Sigmoid colon (tissue), 7 donors: ENCODE results near the gene PEPD. TPM values are rescaled to one million over a fixed set of nuclear protein-coding genes. Genes with fewer than 3 reads are reported as not detected.

Experiments used
- DNase-seq: peaks from one replicate; pipeline ENCODE4 v3.0.0-alpha.2; 2019
- H3K27ac ChIP-seq, 4 donors: fragments of 200-600 bp; sonication (generic); one replicate each; pipeline ENCODE4 v1.5.1; 2016 to 2019; ENCODE audit warnings: mild to moderate bottlenecking in 1 of 4
- H3K27me3 ChIP-seq, 3 donors: fragments of 200-600 bp; sonication (generic); one replicate each; pipeline ENCODE4 v1.5.1; 2019; ENCODE audit warnings: mild to moderate bottlenecking in 1 of 3
- H3K36me3 ChIP-seq, 4 donors: fragments of 200-600 bp; sonication (generic); one replicate each; pipeline ENCODE4 v1.5.1; 2016 to 2019
- H3K4me1 ChIP-seq, 4 donors: fragments of 200-600 bp; sonication (generic); one replicate each; pipeline ENCODE4 v1.5.1; 2017 to 2019
- H3K4me3 ChIP-seq, 4 donors: fragments of 200-600 bp; sonication (generic); one replicate each; pipeline ENCODE4 v1.5.1; 2017 to 2019; ENCODE audit warnings: mild to moderate bottlenecking in 2 of 4, moderate library complexity in 1 of 4
- H3K9me3 ChIP-seq, 4 donors: fragments of 200-600 bp in 3 of 4; sonication (generic) in 3 of 4; one replicate each; pipeline versions ENCODE4 v1.5.1 to v1.6.1; 2013 to 2019
- EP300 ChIP-seq, 4 donors: sonication (generic); formaldehyde crosslinking; IDR thresholded peaks; one replicate each; pipeline ENCODE4 v1.6.1; 2017; ENCODE audit warnings: antibody characterized with exemption in 4 of 4
- POLR2A ChIP-seq, 2 donors: fragments of 450-650 bp; IDR thresholded peaks; one replicate each; pipeline ENCODE4 v1.6.1; 2016; ENCODE audit warnings: antibody characterized with exemption in 2 of 2, mild to moderate bottlenecking in 2 of 2, moderate library complexity in 2 of 2
- POLR2AphosphoS5 ChIP-seq, 4 donors: sonication (generic); formaldehyde crosslinking; IDR thresholded peaks; one replicate each; pipeline ENCODE4 v1.6.1; 2017; ENCODE audit warnings: antibody characterized with exemption in 4 of 4
- WGBS, 2 donors: extraction: QIAGEN DNeasy Blood & Tissue Kit; methylation state at CpG; one replicate each; pipeline ENCODE4 v1.1.7; 2013; 5-methylcytosine and 5-hydroxymethylcytosine counted together
- intact Hi-C: fragments of 100-400 bp; cut with DNase I; formaldehyde crosslinking; loops from one replicate; pipeline ENCODE4 v1.15.1; 2023
- polyA plus RNA-seq, 3 donors: library from polyadenylated mRNA; stranded (reverse); fragments of 200-250 nt; gene quantifications; one replicate each; pipeline ENCODE4 v1.2.3, GENCODE V29; 2013
- total RNA-seq, 4 donors: library from RNA; depleted of rRNA; stranded (reverse); fragments of >200 nt; gene quantifications; one replicate each; pipeline ENCODE4 v1.1.0, GENCODE V29; 2016
- TF ChIP-seq, protein P1 (sequence below), 4 experiments: fragments of 450-650 bp in 3 of 4; fragments of 200-600 bp in 1 of 4; IDR thresholded peaks; one replicate each; pipeline ENCODE4 v1.5.1; 2016 to 2019; ENCODE audit warnings: antibody characterized with exemption in 4 of 4, mild to moderate bottlenecking in 3 of 4, moderate library complexity in 2 of 4
- donor health status: healthy with polysubstance abuse.
- donor health status: Bipolar disorder and iron deficiency.
- donor health status: healthy.

PEPD gene
- total and polyA plus RNA-seq, 7 donors, result 50.0 to 187 (median 67.8) TPM

GRCh38 chr19:33417751-33418150 lies 103.8 kb downstream of the PEPD start:
- 91 to 93% methylated on average over 14 of the region's 14 CpGs for WGBS, 2 donors
- no peak overlapping the region for H3K4me3 ChIP-seq
- no peaks in the 10 kb centered on the region for H3K27me3 ChIP-seq
- no peaks in the 10 kb centered on the region for H3K9me3 ChIP-seq
- H3K27ac ChIP-seq, result no peak overlapping the region
- no peak for DNase-seq
- no peaks in the 10 kb centered on the region for H3K36me3 ChIP-seq
- intact Hi-C loops, result loop anchor here (5.0 kb wide), 1 partner anchor 355 kb away; no protein-coding TSS in a partner anchor
- H3K4me1 ChIP-seq, result peaks cover 0 to 16% (median 12%) of the 10 kb centered on the region in 4 donors
- no peak for TF ChIP-seq POLR2AphosphoS5 (IDR thresholded peaks at IDR 0.05)
- TF ChIP-seq, protein P1, sequence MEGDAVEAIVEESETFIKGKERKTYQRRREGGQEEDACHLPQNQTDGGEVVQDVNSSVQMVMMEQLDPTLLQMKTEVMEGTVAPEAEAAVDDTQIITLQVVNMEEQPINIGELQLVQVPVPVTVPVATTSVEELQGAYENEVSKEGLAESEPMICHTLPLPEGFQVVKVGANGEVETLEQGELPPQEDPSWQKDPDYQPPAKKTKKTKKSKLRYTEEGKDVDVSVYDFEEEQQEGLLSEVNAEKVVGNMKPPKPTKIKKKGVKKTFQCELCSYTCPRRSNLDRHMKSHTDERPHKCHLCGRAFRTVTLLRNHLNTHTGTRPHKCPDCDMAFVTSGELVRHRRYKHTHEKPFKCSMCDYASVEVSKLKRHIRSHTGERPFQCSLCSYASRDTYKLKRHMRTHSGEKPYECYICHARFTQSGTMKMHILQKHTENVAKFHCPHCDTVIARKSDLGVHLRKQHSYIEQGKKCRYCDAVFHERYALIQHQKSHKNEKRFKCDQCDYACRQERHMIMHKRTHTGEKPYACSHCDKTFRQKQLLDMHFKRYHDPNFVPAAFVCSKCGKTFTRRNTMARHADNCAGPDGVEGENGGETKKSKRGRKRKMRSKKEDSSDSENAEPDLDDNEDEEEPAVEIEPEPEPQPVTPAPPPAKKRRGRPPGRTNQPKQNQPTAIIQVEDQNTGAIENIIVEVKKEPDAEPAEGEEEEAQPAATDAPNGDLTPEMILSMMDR (IDR thresholded peaks at IDR 0.05), result no peak
- no peak for TF ChIP-seq POLR2A (IDR thresholded peaks at IDR 0.05)
- no peak for TF ChIP-seq EP300 (IDR thresholded peaks at IDR 0.05)

DNA sequence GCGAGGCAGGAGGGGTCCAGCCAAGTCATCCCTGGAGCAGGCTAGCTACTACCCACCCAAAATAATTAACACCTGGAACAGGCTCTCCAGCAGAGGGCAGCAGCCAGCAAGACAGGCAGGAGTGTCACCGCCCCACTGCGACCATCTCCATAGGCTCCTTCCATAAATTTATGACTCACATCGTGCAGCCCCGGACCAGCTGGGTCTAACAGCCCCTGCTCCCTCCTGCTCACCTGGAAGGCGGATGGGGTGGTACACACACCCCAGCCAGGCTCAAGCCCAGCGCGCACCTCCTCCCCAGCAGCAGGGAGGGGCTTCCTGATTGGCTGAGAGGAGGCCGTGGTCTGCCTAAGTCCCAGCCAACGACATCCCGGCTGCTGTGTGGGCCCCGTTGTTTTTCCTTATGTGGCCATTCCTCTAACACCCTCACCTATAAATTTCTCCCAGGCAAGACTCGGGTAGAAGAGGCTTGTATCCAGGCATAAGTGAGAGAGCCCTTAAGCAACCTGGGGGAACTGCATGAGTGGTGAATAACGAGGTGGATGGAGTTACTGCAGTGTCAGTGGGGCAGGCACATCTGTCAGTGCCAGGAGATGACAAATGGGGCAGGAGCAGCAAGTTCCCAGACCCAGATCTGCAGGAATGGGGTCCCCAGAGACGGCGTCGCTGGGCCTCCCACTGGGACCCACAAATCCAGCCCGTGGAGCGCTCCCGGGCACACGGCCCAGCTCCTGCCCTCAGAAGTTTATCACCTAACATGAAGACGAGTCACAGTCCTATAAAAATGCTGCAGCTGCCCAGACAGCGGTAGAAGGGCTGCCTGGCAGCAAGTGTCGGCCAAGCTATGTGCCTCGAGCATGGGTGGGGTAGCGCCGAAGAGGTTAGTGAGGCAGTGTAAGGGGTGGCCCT lies 105.0 kb downstream of the PEPD start:
- no peaks in the 10 kb centered on the region for H3K36me3 ChIP-seq
- peaks cover 0 to 16% (median 12%) of the 10 kb centered on the region in 4 donors for H3K4me1 ChIP-seq
- H3K27ac ChIP-seq, result peak overlapping the region in 1 of 4 donors; percentile 31
- 39 to 43% methylated on average over 27 of the region's 27 CpGs for WGBS, 2 donors
- peak; percentile 77 for DNase-seq
- H3K9me3 ChIP-seq, result no peaks in the 10 kb centered on the region
- TF ChIP-seq, protein P1 (IDR thresholded peaks at IDR 0.05), result peak in 3 of 4 experiments; percentile 32 to 64 (median 45)
- no peak for TF ChIP-seq POLR2A (IDR thresholded peaks at IDR 0.05)
- intact Hi-C loops, result loop anchor here (5.0 kb wide), 1 partner anchor 356 kb away; no protein-coding TSS in a partner anchor
- peak overlapping the region in 1 of 4 donors; percentile 23 for H3K4me3 ChIP-seq
- H3K27me3 ChIP-seq, result no peaks in the 10 kb centered on the region

GRCh38 chr19:33414667-33415605 lies 106.7 kb downstream of the PEPD start:
- H3K27ac ChIP-seq, result no peak overlapping the region
- intact Hi-C loops, result loop anchor here (5.0 kb wide), 1 partner anchor 357 kb away; no protein-coding TSS in a partner anchor
- 90 to 93% methylated on average over 32 of the region's 32 CpGs for WGBS, 2 donors
- no peak for TF ChIP-seq EP300 (IDR thresholded peaks at IDR 0.05)
- no peak for TF ChIP-seq POLR2AphosphoS5 (IDR thresholded peaks at IDR 0.05)
- TF ChIP-seq, protein P1 (IDR thresholded peaks at IDR 0.05), result no peak
- no peak for TF ChIP-seq POLR2A (IDR thresholded peaks at IDR 0.05)
- no peaks in the 10 kb centered on the region for H3K9me3 ChIP-seq
- H3K4me1 ChIP-seq, result peaks cover 0 to 16% (median 12%) of the 10 kb centered on the region in 4 donors
- no peak overlapping the region for H3K4me3 ChIP-seq
- H3K36me3 ChIP-seq, result peaks cover 0 to 12% (median 0%) of the 10 kb centered on the region in 4 donors
- H3K27me3 ChIP-seq, result no peaks in the 10 kb centered on the region
- DNase-seq, result no peak

DNA sequence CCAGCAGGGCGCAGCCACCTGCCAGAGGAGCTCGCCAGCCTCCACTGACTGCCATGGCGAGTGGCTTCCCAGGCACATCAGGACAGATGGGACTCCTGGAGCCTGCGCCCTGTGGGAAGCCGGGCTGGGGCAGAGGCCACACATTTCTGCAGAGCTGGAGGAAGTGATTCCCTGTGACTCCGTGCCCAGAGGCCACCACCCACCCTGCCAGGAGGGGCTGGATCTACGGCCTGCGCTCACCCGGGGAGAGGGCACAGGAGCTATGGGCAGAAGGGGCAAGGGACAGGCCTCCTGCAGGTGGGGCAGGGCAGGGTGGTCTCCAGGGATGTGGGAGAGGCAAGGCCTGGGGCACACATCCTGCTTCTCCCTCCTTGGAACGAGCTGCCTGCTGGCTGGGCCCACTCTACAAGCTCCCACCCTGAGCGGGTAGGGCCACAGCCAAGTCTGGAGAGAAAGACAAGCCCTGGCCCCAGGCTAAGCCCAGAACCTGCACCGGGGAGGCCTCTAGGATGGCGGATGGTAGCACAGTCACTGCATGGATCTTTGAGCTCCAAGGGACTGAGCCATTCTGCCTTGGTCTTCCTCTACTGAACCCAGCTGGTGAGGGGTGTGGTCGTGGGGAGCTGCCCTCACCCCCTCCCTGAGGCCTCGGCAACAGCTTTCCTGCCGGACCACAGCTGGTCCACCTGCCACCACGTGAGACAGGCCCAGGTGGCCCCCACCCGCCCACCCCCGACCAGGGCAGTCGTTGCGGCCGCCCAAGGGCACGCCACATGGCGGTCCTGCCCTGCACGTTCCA lies 107.5 kb downstream of the PEPD start:
- intact Hi-C loops, result no loop called here
- peaks cover 0 to 16% (median 12%) of the 10 kb centered on the region in 4 donors for H3K4me1 ChIP-seq
- DNase-seq, result no peak

More for the DNA sequence above, 107.5 kb downstream of the PEPD start:
- TF ChIP-seq POLR2A (IDR thresholded peaks at IDR 0.05), result no peak
- TF ChIP-seq, protein P1 (IDR thresholded peaks at IDR 0.05), result no peak
- TF ChIP-seq EP300 (IDR thresholded peaks at IDR 0.05), result no peak
- no peak for TF ChIP-seq POLR2AphosphoS5 (IDR thresholded peaks at IDR 0.05)
- H3K9me3 ChIP-seq, result no peaks in the 10 kb centered on the region
- WGBS, 2 donors, result 82 to 86% methylated on average over 25 of the region's 25 CpGs
- H3K27ac ChIP-seq, result no peak overlapping the region
- H3K4me3 ChIP-seq, result no peak overlapping the region
- no peaks in the 10 kb centered on the region for H3K27me3 ChIP-seq
- H3K36me3 ChIP-seq, result peaks cover 0 to 13% (median 0%) of the 10 kb centered on the region in 4 donors
